ENCODE measurements around the gene RGS6. TPM values are rescaled to one million over a fixed set of nuclear protein-coding genes. Genes with fewer than 3 reads are reported as not detected.

The RGS6 gene
- total RNA-seq, 4 donors from 2014 or later = 0.50 to 6.5 (median 4.7) TPM

GRCh38 chr14:72256055-72256454, 323.8 kb downstream of the RGS6 start:
- TF ChIP-seq EP300 (IDR thresholded peaks at IDR 0.05) (no peak), CTCF (IDR thresholded peaks at IDR 0.05) (no peak), POLR2A (IDR thresholded peaks at IDR 0.05) (no peak), POLR2AphosphoS5 (IDR thresholded peaks at IDR 0.05) (no peak)
- no peak for ATAC-seq
- 89 to 100% methylated on average over 1 of the region's 1 CpG for WGBS, 2 donors (ENCODE audit: low coverage in 1 of 2)

GRCh38 chr14:72261068-72261467, 328.8 kb downstream of the RGS6 start:
- TF ChIP-seq CTCF (IDR thresholded peaks at IDR 0.05) (no peak), EP300 (IDR thresholded peaks at IDR 0.05) (no peak), POLR2A (IDR thresholded peaks at IDR 0.05) (no peak), POLR2AphosphoS5 (IDR thresholded peaks at IDR 0.05) (no peak)
- Histone ChIP-seq H3K4me3 (no peak overlapping the region), H3K4me1 (no peaks in the 10 kb centered on the region), H3K36me3 (no peaks in the 10 kb centered on the region), H3K27me3 (no peaks in the 10 kb centered on the region), H3K9me3 (peaks cover 0 to 3% (median 0%) of the 10 kb centered on the region in 3 donors), H3K27ac (no peak overlapping the region)
- ATAC-seq = no peak
- WGBS, 2 donors (ENCODE audit: low coverage in 1 of 2) = 17 to 85% methylated on average over 1 to 4 of the region's 4 CpGs

More at GRCh38 chr14:72256055-72256454, 323.8 kb downstream of the RGS6 start:
- Histone ChIP-seq H3K27ac (no peak overlapping the region), H3K27me3 (no peaks in the 10 kb centered on the region), H3K36me3 (no peaks in the 10 kb centered on the region), H3K4me3 (no peak overlapping the region), H3K4me1 (no peaks in the 10 kb centered on the region), H3K9me3 (no peaks in the 10 kb centered on the region)

- TF ChIP-seq POLR2AphosphoS5 (IDR thresholded peaks at IDR 0.05) (no peak), POLR2A (IDR thresholded peaks at IDR 0.05) (no peak), CTCF (IDR thresholded peaks at IDR 0.05) (no peak), EP300 (IDR thresholded peaks at IDR 0.05) (no peak)
These were observed 330.5 kb downstream of the RGS6 start for GRCh38 chr14:72262771-72263170.

GRCh38 chr14:72264716-72265115, 332.5 kb downstream of the RGS6 start:
- Histone ChIP-seq H3K4me3 (no peak overlapping the region), H3K27ac (no peak overlapping the region), H3K27me3 (no peaks in the 10 kb centered on the region), H3K36me3 (no peaks in the 10 kb centered on the region), H3K4me1 (peaks cover 0 to 5% (median 0%) of the 10 kb centered on the region in 3 donors), H3K9me3 (peaks cover 0 to 3% (median 0%) of the 10 kb centered on the region in 3 donors)
- ATAC-seq = no peak
- WGBS, 2 donors (ENCODE audit: low coverage in 1 of 2) = 60 to 86% methylated on average over 5 of the region's 5 CpGs
- no peak for TF ChIP-seq EP300 (IDR thresholded peaks at IDR 0.05)
- no peak for TF ChIP-seq CTCF (IDR thresholded peaks at IDR 0.05)
- no peak for TF ChIP-seq POLR2A (IDR thresholded peaks at IDR 0.05)
- TF ChIP-seq POLR2AphosphoS5 (IDR thresholded peaks at IDR 0.05) = no peak

More at GRCh38 chr14:72262771-72263170, 330.5 kb downstream of the RGS6 start:
- WGBS, 2 donors (ENCODE audit: low coverage in 1 of 2) = 100% methylated on average over 2 of the region's 2 CpGs
- Histone ChIP-seq H3K36me3 (no peaks in the 10 kb centered on the region), H3K4me1 (peaks cover 0 to 5% (median 0%) of the 10 kb centered on the region in 3 donors), H3K27ac (no peak overlapping the region), H3K4me3 (no peak overlapping the region), H3K9me3 (peaks cover 0 to 3% (median 0%) of the 10 kb centered on the region in 3 donors), H3K27me3 (no peaks in the 10 kb centered on the region)
- ATAC-seq = no peak

GRCh38 chr14:72270147-72270727, 338.0 kb downstream of the RGS6 start:
- Histone ChIP-seq H3K36me3 (no peaks in the 10 kb centered on the region), H3K9me3 (no peaks in the 10 kb centered on the region), H3K4me3 (no peak overlapping the region), H3K4me1 (peaks cover 0 to 12% (median 0%) of the 10 kb centered on the region in 3 donors), H3K27ac (no peak overlapping the region), H3K27me3 (no peaks in the 10 kb centered on the region)
- no peak for ATAC-seq
- 39 to 40% methylated on average over 4 of the region's 5 CpGs for WGBS, 2 donors (ENCODE audit: low coverage in 1 of 2)
- TF ChIP-seq EP300 (IDR thresholded peaks at IDR 0.05) = no peak
- TF ChIP-seq CTCF (IDR thresholded peaks at IDR 0.05) = no peak
- TF ChIP-seq POLR2A (IDR thresholded peaks at IDR 0.05) = no peak
- TF ChIP-seq POLR2AphosphoS5 (IDR thresholded peaks at IDR 0.05) = no peak
